HepG2 (cell line): Measurements from ENCODE around the gene NINL. TPM values are rescaled to one million over a fixed set of nuclear protein-coding genes. Genes with fewer than 3 reads are reported as not detected.

Experiments used
- ATAC-seq: fragments of 200-7000 bp; cut with Tn5 transposase; 3 replicates; pipeline ENCODE4 v1.9.1; 2020; ENCODE audit warnings: mild to moderate bottlenecking, moderate library complexity
- BruUV-seq: library from RNA; stranded (reverse); fragments of 400-500 nt; replicated peaks from 2 replicates; lab custom pipeline; 2021; lab: Mats Ljungman, UMichigan
- CTCF ChIA-PET: fragments of 300-600 bp; formaldehyde crosslinking; extraction: SDS; loops from one replicate; lab custom pipeline; 2021; ENCODE audit warnings: low total read pairs, inconsistent platforms, low intra/inter-chr PET ratio; lab: Yijun Ruan, JAX
- POLR2A ChIA-PET: fragments of 350-600 bp; sonication (Branson Sonifier 250); formaldehyde crosslinking; loops from one replicate; lab custom pipeline; 2020; ENCODE audit warnings: antibody characterized with exemption, inconsistent platforms; lab: Yijun Ruan, JAX
- DNase-seq: peaks from one replicate; pipeline ENCODE4 v3.0.0-alpha.2; 2015; ENCODE audit warnings: low spot score
- FAIRE-seq: peaks from 3 replicates; lab custom pipeline; 2011; peaks lifted over from hg19 to GRCh38; lab: Jason Lieb, UNC
- H2AFZ ChIP-seq: one replicate; pipeline ENCODE4 v1.6.1; 2011; ENCODE audit warnings: low read length, inconsistent platforms
- H3K27ac ChIP-seq: fragments of 300-600 bp; 3 replicates; pipeline ENCODE4 v1.8.0; 2011; ENCODE audit warnings: mixed run types, mild to moderate bottlenecking, mixed read lengths, low read length, inconsistent platforms; ENCODE audit not compliant: insufficient read depth; ENCODE audit errors: extremely low read length
- H3K27me3 ChIP-seq, 2 experiments: fragments of 200-600 bp in 1 of 2; 2 replicates in 1 of 2; 3 replicates in 1 of 2; pipeline versions ENCODE4 v1.6.0 to v1.8.0; 2011; ENCODE audit warnings: low read length in 2 of 2, mild to moderate bottlenecking in 2 of 2, moderate library complexity in 2 of 2, inconsistent platforms in 1 of 2; ENCODE audit not compliant: insufficient read depth in 2 of 2, control insufficient read depth in 1 of 2
- H3K36me3 ChIP-seq, 2 experiments: fragments of 200-600 bp in 1 of 2; replicated peaks in 1 of 2; 2 replicates in 1 of 2; 3 replicates in 1 of 2; pipeline versions ENCODE4 v1.5.1 to v1.8.0; 2011; ENCODE audit warnings: low read length in 2 of 2, inconsistent platforms in 1 of 2; ENCODE audit not compliant: insufficient read depth in 2 of 2, control insufficient read depth in 1 of 2
- H3K4me1 ChIP-seq: 2 replicates; pipeline ENCODE4 v1.5.1; 2012; ENCODE audit warnings: low read length, inconsistent platforms; ENCODE audit not compliant: insufficient read depth
- H3K4me2 ChIP-seq: 2 replicates; pipeline ENCODE4 v1.6.0; 2011; ENCODE audit warnings: low read depth, low read length, inconsistent platforms
- H3K4me3 ChIP-seq, 3 experiments: fragments of 200-600 bp in 1 of 3; sonication (generic), shearing (Covaris generic) in 1 of 3; replicated peaks in 1 of 3; 2 replicates each; pipeline ENCODE4 v1.5.1; 2011 to 2016; ENCODE audit warnings: low read length in 3 of 3, inconsistent platforms in 2 of 3, low read depth in 2 of 3, mild to moderate bottlenecking in 2 of 3, control low read depth in 1 of 3, mixed read lengths in 1 of 3; ENCODE audit not compliant: insufficient read depth in 1 of 3
- H3K79me2 ChIP-seq: one replicate; pipeline ENCODE4 v1.6.1; 2011; ENCODE audit warnings: low read length, inconsistent platforms; ENCODE audit not compliant: insufficient read depth
- H3K9ac ChIP-seq: 2 replicates; pipeline ENCODE4 v1.6.0; 2011; ENCODE audit warnings: mild to moderate bottlenecking, low read depth, low read length, inconsistent platforms; ENCODE audit not compliant: insufficient read depth
- H3K9me3 ChIP-seq: 2 replicates; pipeline ENCODE4 v1.5.1; 2012; ENCODE audit warnings: mild to moderate bottlenecking, low read length
- H4K20me1 ChIP-seq: 2 replicates; pipeline ENCODE4 v1.6.0; 2011; ENCODE audit warnings: inconsistent platforms, mild to moderate bottlenecking, low read length, moderate library complexity; ENCODE audit not compliant: insufficient read depth
- AGO2 ChIP-seq: fragments of 200-400 bp; formaldehyde crosslinking; optimal IDR thresholded peaks from 2 replicates; pipeline ENCODE3; 2017; ENCODE audit warnings: mild to moderate bottlenecking, low read depth, low read length, moderate library complexity
- KAT2B ChIP-seq: fragments of 150-350 bp; IDR thresholded peaks from 2 replicates; pipeline ENCODE4 v1.6.1; 2014; ENCODE audit warnings: low read depth, low read length, borderline replicate concordance
- MTF1 ChIP-seq: sonication (generic); formaldehyde crosslinking; IDR thresholded peaks from 2 replicates; pipeline ENCODE4 v1.5.0; 2020; ENCODE audit warnings: missing genetic modification reagents
- NFIB ChIP-seq: sonication (generic); formaldehyde crosslinking; IDR thresholded peaks from 2 replicates; pipeline ENCODE4 v1.9.0; 2021; ENCODE audit warnings: missing genetic modification reagents, mild to moderate bottlenecking, borderline replicate concordance
- NONO ChIP-seq, 2 experiments: fragments of 450-650 bp in 1 of 2; sonication (generic) in 1 of 2; formaldehyde crosslinking in 1 of 2; IDR thresholded peaks in 1 of 2; conservative IDR thresholded peaks in 1 of 2; 2 replicates each; pipeline versions ENCODE4 v1.6.1 to v1.8.0; 2017 to 2022; ENCODE audit warnings: mild to moderate bottlenecking in 1 of 2, missing genetic modification reagents in 1 of 2, moderate library complexity in 1 of 2
- POLR2AphosphoS2 ChIP-seq: IDR thresholded peaks from 2 replicates; pipeline ENCODE4 v1.6.1; 2011; ENCODE audit warnings: low read depth, low read length, improper control_type of control experiment
- U2AF2 ChIP-seq: fragments of 200-400 bp; formaldehyde crosslinking; IDR thresholded peaks from 2 replicates; pipeline ENCODE4 v1.6.1; 2017; ENCODE audit warnings: low read depth, mild to moderate bottlenecking, low read length
- ZNF687 ChIP-seq: sonication (generic); formaldehyde crosslinking; IDR thresholded peaks from 2 replicates; pipeline ENCODE4 v1.5.1; 2020; ENCODE audit warnings: mild to moderate bottlenecking, missing genetic modification reagents, moderate library complexity
- WGBS: methylation state at CpG from one replicate; pipeline ENCODE4 v1.1.6; 2017; ENCODE audit warnings: low lambda C conversion rate; 5-methylcytosine and 5-hydroxymethylcytosine counted together
- in situ Hi-C: cut with HindIII; loops from 2 replicates; pipeline ENCODE4 v1.10.0; 2017; ENCODE audit warnings: low pct_unique_long_range_greater_than_20kb; ENCODE audit not compliant: extremely low pct_ligation_motif_present
- intact Hi-C: fragments of 100-400 bp; cut with micrococcal nuclease; formaldehyde crosslinking; loops from one replicate; pipeline ENCODE4 v1.10.0; 2022; ENCODE audit not compliant: unreplicated experiment
- polyA plus RNA-seq, 8 experiments: library from polyadenylated mRNA; depleted of rRNA in 3 of 8; stranded (reverse) in 7 of 8; unstranded in 1 of 8; fragments of >200 nt; fragmentation: Illumina TruSeq in 4 of 8; extraction: Trizol in 4 of 8; gene quantifications; 2 replicates each; pipeline versions ENCODE4 v1.2.1 to v1.2.3, GENCODE V29; 2011 to 2016; ENCODE audit warnings: low read depth in 4 of 8, missing spikeins in 1 of 8, mixed read lengths in 1 of 8; ENCODE audit not compliant: insufficient read depth in 1 of 8
- total RNA-seq, 5 experiments: library from RNA; depleted of rRNA; stranded (reverse); fragments of >200 nt; fragmentation: Illumina TruSeq; extraction: Trizol; gene quantifications; 2 replicates each; pipeline ENCODE4 v1.2.3, GENCODE V29; 2016; ENCODE audit warnings: low read depth in 1 of 5

NINL gene
- total and polyA plus RNA-seq, 2 of the 13 experiments (the other 11 are each of a cell fraction or from before 2014, with no cell fraction given): 32.3 to 34.3 TPM

GRCh38 chr20:25457886-25458680, 127.2 kb downstream of the NINL start:
- peak; percentile 67 for TF ChIP-seq AGO2
- TF ChIP-seq KAT2B: 0 out of 2 replicates have a peak, but pooled peaks have one; percentile 4
- TF ChIP-seq POLR2AphosphoS2: 0 out of 2 replicates have a peak, but pooled peaks have one; percentile 43
- TF ChIP-seq NONO (IDR thresholded peaks at IDR 0.05): no peak
- TF ChIP-seq NONO (CRISPR knock-in tag; conservative IDR thresholded peaks at IDR 0.05): 0 out of 2 replicates have a peak, but pooled peaks have one; percentile 32
- TF ChIP-seq ZNF687 (CRISPR knock-in tag): peak; percentile 25; the same call in 1 of the 2 replicates
- TF ChIP-seq U2AF2: no peak
- 0 out of 2 replicates have a peak, but pooled peaks have one; percentile 44 for TF ChIP-seq NFIB (CRISPR knock-in tag)
- no peak for TF ChIP-seq MTF1
- ChIA-PET CTCF (no interaction called here), POLR2A (interaction anchor here (0.6 kb wide), 1 partner anchor 67 kb away, joined by 3 read pairs; no protein-coding TSS in a partner anchor)
- intact Hi-C loops (no loop called here), in situ Hi-C loops (no loop called here)
- Histone ChIP-seq H3K9ac (no peak overlapping the region), H3K4me2 (no peak overlapping the region), H3K4me1 (no peaks in the 10 kb centered on the region), H2AFZ (no peak overlapping the region), H3K36me3 (peaks cover 46 to 66% of the 10 kb centered on the region in 2 experiments), H4K20me1 (no peaks in the 10 kb centered on the region), H3K4me3 (no peak overlapping the region), H3K9me3 (no peaks in the 10 kb centered on the region), H3K27me3 (no peaks in the 10 kb centered on the region), H3K27ac (no peak overlapping the region), H3K79me2 (no peaks in the 10 kb centered on the region)
- FAIRE-seq (no peak), ATAC-seq (peak; percentile 4; the same call in 2 of the 3 replicates), DNase-seq (no peak)
- WGBS: 93% methylated on average over 22 of the region's 22 CpGs
- no TSS peak for BruUV-seq
